Measurements from ENCODE around the gene SFXN1.

DNA sequence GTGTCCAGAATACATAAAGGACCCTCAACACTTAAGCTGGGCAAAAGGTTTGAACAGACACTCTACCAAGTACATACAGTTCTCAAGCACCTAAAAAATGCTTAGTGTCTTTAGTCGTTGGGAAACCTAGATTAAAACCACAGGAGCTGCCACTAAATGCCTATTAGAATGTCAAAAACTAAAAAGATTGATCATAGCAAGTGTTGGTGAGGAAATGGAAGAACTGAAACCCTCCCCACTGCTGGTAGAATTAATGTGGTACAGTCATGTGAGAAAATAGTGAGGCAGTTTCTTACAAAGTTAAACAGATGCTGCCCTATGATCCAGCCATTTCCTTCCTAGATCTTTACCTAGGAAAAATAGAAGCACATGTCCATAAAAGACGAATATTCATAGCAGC lies 40.6 kb downstream of the SFXN1 start:
- no peak for TF ChIP-seq EZH2 (IDR thresholded peaks at IDR 0.05; ENCODE audit: insufficient read depth, poor library complexity, severe bottlenecking)
- no peak for TF ChIP-seq EZH2phosphoT487 (IDR thresholded peaks at IDR 0.05; ENCODE audit: insufficient read depth, low read depth)
